ENCODE measurements around the gene TAF1C. TPM values are rescaled to one million over a fixed set of nuclear protein-coding genes. Genes with fewer than 3 reads are reported as not detected.

TAF1C gene
- total and polyA plus RNA-seq, 2 donors (not counting 3 experiments of a cell fraction or from before 2014, with no cell fraction given): 57.2 to 77.6 TPM

GRCh38 chr16:84207879-84208278 lies 21.0 kb upstream of the TAF1C start:
- no peak for TF ChIP-seq GATA2 (IDR thresholded peaks at IDR 0.05; ENCODE audit: insufficient read depth, insufficient read length, low read depth, low read length)
- no peak for TF ChIP-seq CTCF (IDR thresholded peaks at IDR 0.05; ENCODE audit: extremely low read depth in 1 of 2, insufficient read depth in 1 of 2, low read depth in 1 of 2, low read length in 2 of 2)
- TF ChIP-seq MYC (IDR thresholded peaks at IDR 0.05; ENCODE audit: low read depth, low read length): no peak
- TF ChIP-seq JUN (IDR thresholded peaks at IDR 0.05; ENCODE audit: borderline replicate concordance, insufficient read depth, insufficient read length, low read depth): no peak
- no peak for TF ChIP-seq POLR2A (IDR thresholded peaks at IDR 0.05; ENCODE audit: low read depth, low read length)
- TF ChIP-seq FOS (IDR thresholded peaks at IDR 0.05; ENCODE audit: borderline replicate concordance, insufficient read depth, low read length): no peak
- Histone ChIP-seq H3K9me1 (replicated peaks; ENCODE audit: control insufficient read depth, extremely low read depth, insufficient read depth, low read length) (no peaks in the 10 kb centered on the region), H3K9ac (replicated peaks; ENCODE audit: extremely low read depth, insufficient read depth, low read length) (no peak overlapping the region), H3K79me2 (ENCODE audit: control insufficient read depth, insufficient read depth, low read length) (no peaks in the 10 kb centered on the region), H3K36me3 (ENCODE audit: control insufficient read depth in 2 of 2, extremely low read depth in 1 of 2, insufficient read depth in 2 of 2, low read length in 2 of 2) (no peaks in the 10 kb centered on the region), H3K4me3 (replicated peaks in 1 of 3; ENCODE audit: insufficient read depth in 1 of 3, low read depth in 1 of 3, low read length in 3 of 3) (no peak overlapping the region), H3K27me3 (ENCODE audit: control insufficient read depth in 2 of 2, insufficient read depth in 2 of 2, low read length in 2 of 2) (no peaks in the 10 kb centered on the region), H2AFZ (ENCODE audit: low read depth, low read length) (no peak overlapping the region), H3K4me2 (ENCODE audit: insufficient read depth, low read length) (no peak overlapping the region), H4K20me1 (replicated peaks; ENCODE audit: control insufficient read depth, extremely low read depth, insufficient read depth, low read length) (no peaks in the 10 kb centered on the region), H3K27ac (ENCODE audit: insufficient read depth, low read depth, low read length) (no peak overlapping the region), H3K9me3 (replicated peaks; ENCODE audit: control insufficient read depth, insufficient read depth, low read length) (no peaks in the 10 kb centered on the region), H3K4me1 (ENCODE audit: control insufficient read depth, extremely low read depth, insufficient read depth, low read length) (no peaks in the 10 kb centered on the region)
- FAIRE-seq (no peak), DNase-seq (ENCODE audit: low read depth, low spot score) (no peak)
- dilution Hi-C loops (cut with MboI; ENCODE audit: extremely low pct_ligation_motif_present, low sequenced_read_pairs) (no loop called here), intact Hi-C loops (cut with micrococcal nuclease) (no loop called here)
- CTCF ChIA-PET: interaction anchor here (1.1 kb wide), 1 partner anchor 21 kb away, joined by 3 read pairs; the partner anchor contains the start of gene TAF1C
- no TSS peak for BruUV-seq (replicated peaks)
- POLR2A ChIA-PET: no interaction called here

GRCh38 chr16:84207251-84207650 lies 20.4 kb upstream of the TAF1C start:
- Histone ChIP-seq H3K27ac (ENCODE audit: insufficient read depth, low read depth, low read length) (no peak overlapping the region), H3K36me3 (ENCODE audit: control insufficient read depth in 2 of 2, extremely low read depth in 1 of 2, insufficient read depth in 2 of 2, low read length in 2 of 2) (no peaks in the 10 kb centered on the region), H4K20me1 (replicated peaks; ENCODE audit: control insufficient read depth, extremely low read depth, insufficient read depth, low read length) (no peaks in the 10 kb centered on the region), H3K79me2 (ENCODE audit: control insufficient read depth, insufficient read depth, low read length) (no peaks in the 10 kb centered on the region), H3K27me3 (ENCODE audit: control insufficient read depth in 2 of 2, insufficient read depth in 2 of 2, low read length in 2 of 2) (no peaks in the 10 kb centered on the region), H3K9ac (replicated peaks; ENCODE audit: extremely low read depth, insufficient read depth, low read length) (no peak overlapping the region), H3K9me3 (replicated peaks; ENCODE audit: control insufficient read depth, insufficient read depth, low read length) (no peaks in the 10 kb centered on the region), H3K4me2 (ENCODE audit: insufficient read depth, low read length) (no peak overlapping the region), H3K9me1 (replicated peaks; ENCODE audit: control insufficient read depth, extremely low read depth, insufficient read depth, low read length) (no peaks in the 10 kb centered on the region), H3K4me3 (replicated peaks in 1 of 3; ENCODE audit: insufficient read depth in 1 of 3, low read depth in 1 of 3, low read length in 3 of 3) (no peak overlapping the region), H3K4me1 (ENCODE audit: control insufficient read depth, extremely low read depth, insufficient read depth, low read length) (no peaks in the 10 kb centered on the region), H2AFZ (ENCODE audit: low read depth, low read length) (no peak overlapping the region)
- no peak for DNase-seq (ENCODE audit: low read depth, low spot score)
- ChIA-PET CTCF (interaction anchor here (1.1 kb wide), 1 partner anchor 20 kb away, joined by 3 read pairs; the partner anchor contains the start of gene TAF1C), POLR2A (no interaction called here)
- TF ChIP-seq MYC (IDR thresholded peaks at IDR 0.05; ENCODE audit: low read depth, low read length) (no peak), FOS (IDR thresholded peaks at IDR 0.05; ENCODE audit: borderline replicate concordance, insufficient read depth, low read length) (no peak)
- intact Hi-C loops (cut with micrococcal nuclease) (no loop called here), dilution Hi-C loops (cut with MboI; ENCODE audit: extremely low pct_ligation_motif_present, low sequenced_read_pairs) (no loop called here)
- no peak for FAIRE-seq
- no TSS peak for BruUV-seq (replicated peaks)

All from endothelial cell of umbilical vein (primary cell).